Neuronal stem cell (in vitro differentiated cells): ENCODE results near the gene LRP1B.

Experiments used
- DNase-seq: peaks from one replicate; pipeline ENCODE4 v3.0.0-alpha.2; 2013; ENCODE audit warnings: low spot score
- H2AFZ ChIP-seq: one replicate; pipeline ENCODE4 v1.6.1; 2013; ENCODE audit warnings: mild to moderate bottlenecking, low read length, inconsistent platforms
- H2AK5ac ChIP-seq: 2 replicates; pipeline ENCODE4 v1.6.1; 2013; ENCODE audit warnings: low read depth, mild to moderate bottlenecking, inconsistent platforms, low read length, moderate library complexity, mixed read lengths
- H2BK120ac ChIP-seq: 2 replicates; pipeline ENCODE4 v1.6.1; 2013; ENCODE audit warnings: low read depth, mild to moderate bottlenecking, inconsistent platforms, low read length, moderate library complexity, mixed read lengths
- H2BK12ac ChIP-seq: one replicate; pipeline ENCODE4 v1.6.1; 2013; ENCODE audit warnings: low read length, inconsistent platforms
- H2BK15ac ChIP-seq: 2 replicates; pipeline ENCODE4 v1.6.1; 2013; ENCODE audit warnings: mild to moderate bottlenecking, low read length, inconsistent platforms, mixed read lengths
- H2BK5ac ChIP-seq: one replicate; pipeline ENCODE4 v1.6.1; 2013; ENCODE audit warnings: inconsistent platforms, mild to moderate bottlenecking, low read length, moderate library complexity
- H3K14ac ChIP-seq: one replicate; pipeline ENCODE4 v1.6.1; 2013; ENCODE audit warnings: low read length, inconsistent platforms
- H3K18ac ChIP-seq: 2 replicates; pipeline ENCODE4 v1.6.1; 2013; ENCODE audit warnings: low read length, inconsistent platforms
- H3K23ac ChIP-seq: 2 replicates; pipeline ENCODE4 v1.6.1; 2013; ENCODE audit warnings: low read depth, mild to moderate bottlenecking, mixed read lengths, low read length, inconsistent platforms; ENCODE audit not compliant: poor library complexity
- H3K27ac ChIP-seq: replicated peaks from 3 replicates; pipeline ENCODE4 v1.5.1; 2013; ENCODE audit warnings: low read length, inconsistent platforms
- H3K27me3 ChIP-seq, 3 experiments: 2 replicates each; pipeline ENCODE4 v1.6.1; 2013; ENCODE audit warnings: low read length in 3 of 3, mild to moderate bottlenecking in 2 of 3, inconsistent platforms in 1 of 3, low read depth in 1 of 3, mixed read lengths in 1 of 3, moderate library complexity in 1 of 3; ENCODE audit not compliant: control insufficient read depth in 3 of 3, insufficient read depth in 3 of 3
- H3K36me3 ChIP-seq, 2 donors: replicated peaks in 1 of 2; 2 replicates each; pipeline ENCODE4 v1.6.1; 2013; ENCODE audit warnings: low read length in 2 of 2; ENCODE audit not compliant: control insufficient read depth in 2 of 2, insufficient read depth in 2 of 2
- H3K4ac ChIP-seq: 2 replicates; pipeline ENCODE4 v1.6.1; 2013; ENCODE audit warnings: inconsistent platforms, mild to moderate bottlenecking, low read length, moderate library complexity
- H3K4me1 ChIP-seq, 2 donors: 1 replicate in 1 of 2; 2 replicates in 1 of 2; pipeline ENCODE4 v1.6.1; 2013; ENCODE audit warnings: low read length in 2 of 2, low read depth in 1 of 2; ENCODE audit not compliant: control insufficient read depth in 2 of 2, insufficient read depth in 1 of 2
- H3K4me2 ChIP-seq: one replicate; pipeline ENCODE4 v1.6.1; 2013; ENCODE audit warnings: mild to moderate bottlenecking, low read length, inconsistent platforms; ENCODE audit not compliant: insufficient read depth, poor library complexity, severe bottlenecking
- H3K4me3 ChIP-seq, 2 donors: 2 replicates each; pipeline ENCODE4 v1.5.1; 2013; ENCODE audit warnings: low read length in 2 of 2, mild to moderate bottlenecking in 2 of 2, inconsistent platforms in 1 of 2, moderate library complexity in 1 of 2
- H3K79me1 ChIP-seq: one replicate; pipeline ENCODE4 v1.6.1; 2013; ENCODE audit warnings: low read depth, mild to moderate bottlenecking, inconsistent platforms, low read length, moderate library complexity
- H3K9ac ChIP-seq: one replicate; pipeline ENCODE4 v1.6.1; 2013; ENCODE audit warnings: mild to moderate bottlenecking, low read depth, low read length, inconsistent platforms; ENCODE audit not compliant: poor library complexity
- H3K9me3 ChIP-seq, 2 donors: replicated peaks in 1 of 2; 2 replicates each; pipeline versions ENCODE3 to v1.6.1; 2013; ENCODE audit warnings: low read length in 2 of 2, mild to moderate bottlenecking in 2 of 2, inconsistent platforms in 1 of 2, low read depth in 1 of 2, mixed read lengths in 1 of 2, moderate library complexity in 1 of 2; ENCODE audit not compliant: control insufficient read depth in 2 of 2, insufficient read depth in 1 of 2
- H4K8ac ChIP-seq: one replicate; pipeline ENCODE4 v1.6.1; 2013; ENCODE audit warnings: low read depth, mild to moderate bottlenecking, inconsistent platforms, low read length, moderate library complexity
- H4K91ac ChIP-seq: one replicate; pipeline ENCODE4 v1.6.1; 2013; ENCODE audit warnings: low read length, low read depth, mild to moderate bottlenecking, inconsistent platforms; ENCODE audit not compliant: poor library complexity
- WGBS, 2 donors: extraction: QIAGEN DNeasy Blood & Tissue Kit; methylation state at CpG; one replicate each; pipeline ENCODE4 v1.1.7; 2013; ENCODE audit warnings: missing lambda C conversion rate in 2 of 2, mixed read lengths in 1 of 2; ENCODE audit not compliant: insufficient read length in 2 of 2, insufficient replicate concordance in 1 of 2; ENCODE audit errors: extremely low coverage in 2 of 2; 5-methylcytosine and 5-hydroxymethylcytosine counted together

The LRP1B gene

GRCh38 chr2:140248623-140249022, 1882.2 kb downstream of the LRP1B start:
- H2BK15ac ChIP-seq: no peak overlapping the region
- H3K27me3 ChIP-seq: no peaks in the 10 kb centered on the region
- no peaks in the 10 kb centered on the region for H3K4me1 ChIP-seq
- no peak overlapping the region for H2BK120ac ChIP-seq
- no peak overlapping the region for H2AK5ac ChIP-seq
- no peak for DNase-seq
- no peak overlapping the region for H2BK12ac ChIP-seq
- H3K4me2 ChIP-seq: no peak overlapping the region
- no peak overlapping the region for H4K8ac ChIP-seq
- no peaks in the 10 kb centered on the region for H3K36me3 ChIP-seq
- H3K23ac ChIP-seq: no peak overlapping the region
- no peak overlapping the region for H2AFZ ChIP-seq
- WGBS, 2 donors: no CpG with 5 or more reads among the region's 2 CpGs
- no peak overlapping the region for H3K4ac ChIP-seq
- no peaks in the 10 kb centered on the region for H3K9me3 ChIP-seq
- no peak overlapping the region for H4K91ac ChIP-seq
- no peaks in the 10 kb centered on the region for H3K79me1 ChIP-seq
- H3K18ac ChIP-seq: no peak overlapping the region
- no peak overlapping the region for H3K14ac ChIP-seq
- H2BK5ac ChIP-seq: no peak overlapping the region
- H3K27ac ChIP-seq: no peak overlapping the region
- H3K9ac ChIP-seq: no peak overlapping the region
- no peak overlapping the region for H3K4me3 ChIP-seq

DNA sequence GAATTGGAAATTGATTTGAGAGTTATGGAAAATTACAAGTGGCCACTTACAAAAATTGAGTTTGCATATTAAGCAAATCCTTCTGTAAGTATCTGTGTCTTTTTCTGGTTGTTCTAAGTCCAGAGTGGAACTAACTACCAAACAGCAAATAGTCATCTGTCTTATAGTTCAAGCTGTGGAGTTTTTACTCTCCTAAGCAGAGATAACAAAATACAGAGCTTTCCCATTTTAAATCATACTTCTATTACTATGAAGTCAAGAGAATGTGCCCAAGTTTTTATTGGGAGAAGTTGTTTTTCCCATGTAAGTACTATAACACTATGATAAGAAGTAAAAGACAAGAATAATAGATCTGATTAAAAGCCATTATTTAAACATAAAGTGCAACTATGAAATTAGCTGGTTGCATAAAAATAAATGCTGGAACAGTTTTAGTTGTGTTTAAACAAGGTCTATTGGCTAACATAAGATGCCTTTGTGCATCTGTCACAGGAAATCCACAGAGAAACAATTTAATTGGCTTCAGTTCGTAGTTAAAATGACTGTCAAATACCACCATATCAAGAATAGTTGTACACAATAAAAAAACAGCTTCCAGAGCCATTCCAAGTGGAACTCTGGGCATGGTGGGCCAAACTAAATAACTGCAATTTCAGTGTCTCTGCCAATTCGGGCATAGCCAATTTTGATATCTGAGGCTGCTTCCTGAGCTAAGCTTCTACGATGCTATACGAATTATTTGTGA, 1883.2 kb downstream of the LRP1B start:
- H3K4ac ChIP-seq: no peak overlapping the region

GRCh38 chr2:140246957-140247356, 1883.9 kb downstream of the LRP1B start:
- Histone ChIP-seq H2BK12ac (no peak overlapping the region), H4K8ac (no peak overlapping the region), H3K4me1 (no peaks in the 10 kb centered on the region), H3K4ac (no peak overlapping the region), H3K27ac (no peak overlapping the region), H3K4me2 (no peak overlapping the region), H3K18ac (no peak overlapping the region), H2BK120ac (no peak overlapping the region), H3K79me1 (no peaks in the 10 kb centered on the region), H2BK5ac (no peak overlapping the region), H3K14ac (no peak overlapping the region), H2AFZ (peak overlapping the region; percentile 38), H2AK5ac (no peak overlapping the region), H3K4me3 (no peak overlapping the region), H3K36me3 (no peaks in the 10 kb centered on the region), H2BK15ac (no peak overlapping the region), H4K91ac (no peak overlapping the region), H3K9ac (no peak overlapping the region), H3K27me3 (no peaks in the 10 kb centered on the region), H3K9me3 (no peaks in the 10 kb centered on the region), H3K23ac (no peak overlapping the region)
- WGBS, 2 donors: no CpG with 5 or more reads among the region's 1 CpG
- no peak for DNase-seq

More for the DNA sequence above, 1883.2 kb downstream of the LRP1B start:
- H3K4me3 ChIP-seq: no peak overlapping the region
- no peak overlapping the region for H3K23ac ChIP-seq
- H3K27ac ChIP-seq: no peak overlapping the region
- H4K8ac ChIP-seq: no peak overlapping the region
- H2AFZ ChIP-seq: no peak overlapping the region
- WGBS, 2 donors: no CpG with 5 or more reads among the region's 4 CpGs
- H3K4me1 ChIP-seq: no peaks in the 10 kb centered on the region
- H2BK15ac ChIP-seq: no peak overlapping the region
- no peaks in the 10 kb centered on the region for H3K36me3 ChIP-seq
- no peak overlapping the region for H2BK5ac ChIP-seq
- H2BK12ac ChIP-seq: no peak overlapping the region
- DNase-seq: no peak
- H3K27me3 ChIP-seq: no peaks in the 10 kb centered on the region
- no peak overlapping the region for H3K4me2 ChIP-seq
- H2AK5ac ChIP-seq: no peak overlapping the region
- H3K79me1 ChIP-seq: no peaks in the 10 kb centered on the region
- no peak overlapping the region for H4K91ac ChIP-seq
- H3K14ac ChIP-seq: no peak overlapping the region
- no peaks in the 10 kb centered on the region for H3K9me3 ChIP-seq
- no peak overlapping the region for H3K9ac ChIP-seq
- no peak overlapping the region for H2BK120ac ChIP-seq
- H3K18ac ChIP-seq: no peak overlapping the region

DNA sequence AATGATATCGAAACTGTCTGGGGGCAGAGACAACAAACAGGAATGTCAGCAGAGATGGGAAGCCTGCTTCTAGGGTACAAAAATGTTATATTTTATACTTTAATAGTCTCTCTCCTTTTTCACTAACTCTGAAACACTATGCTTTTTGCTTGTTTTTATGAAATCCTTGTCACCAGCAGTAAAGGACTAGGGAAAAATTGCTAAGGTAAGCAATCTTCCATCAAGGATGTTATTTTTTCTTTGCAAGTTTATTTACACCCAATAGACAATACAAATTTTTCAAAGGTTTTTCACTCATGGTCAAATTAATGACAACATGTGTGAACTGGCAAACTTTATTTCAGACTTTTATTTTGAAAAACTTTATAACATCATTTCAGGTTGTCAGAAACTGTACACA, 1884.8 kb downstream of the LRP1B start:
- Histone ChIP-seq H3K79me1 (no peaks in the 10 kb centered on the region), H3K4ac (no peak overlapping the region), H2AFZ (no peak overlapping the region), H2BK5ac (no peak overlapping the region), H3K9me3 (no peaks in the 10 kb centered on the region), H3K27me3 (no peaks in the 10 kb centered on the region), H3K4me2 (no peak overlapping the region), H3K36me3 (no peaks in the 10 kb centered on the region), H4K91ac (no peak overlapping the region), H2AK5ac (no peak overlapping the region), H3K9ac (no peak overlapping the region), H3K4me1 (no peaks in the 10 kb centered on the region), H2BK120ac (no peak overlapping the region), H3K27ac (no peak overlapping the region), H4K8ac (no peak overlapping the region), H2BK12ac (no peak overlapping the region), H3K14ac (no peak overlapping the region), H3K4me3 (no peak overlapping the region), H3K23ac (no peak overlapping the region), H2BK15ac (no peak overlapping the region), H3K18ac (no peak overlapping the region)
- no CpG with 5 or more reads among the region's 1 CpG for WGBS, 2 donors
- no peak for DNase-seq
